ENCODE data around the gene GRAMD2A.

GRAMD2A gene

DNA sequence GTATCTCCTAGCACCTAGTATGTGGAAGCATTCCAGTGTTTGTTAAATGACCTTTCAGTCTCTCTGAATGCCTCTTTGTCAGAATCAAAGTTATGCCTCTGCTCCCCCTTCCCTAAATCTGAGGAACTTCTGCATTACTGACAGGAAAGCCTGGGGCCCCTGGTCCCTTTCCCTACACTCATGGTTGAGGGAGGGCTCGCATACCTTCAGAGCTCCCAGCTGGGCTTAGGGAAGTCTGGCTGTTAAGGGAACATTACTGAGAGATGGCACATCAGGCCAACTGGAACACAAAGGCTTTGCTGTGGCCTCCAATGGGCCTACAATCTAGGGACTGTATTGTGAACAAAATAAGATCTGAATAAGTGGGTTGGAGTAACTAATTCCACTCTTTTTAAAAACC lies 23.1 kb upstream of the GRAMD2A start:
- peaks cover 13% of the 10 kb centered on the region; the same call in 1 of the 2 replicates for H3F3A ChIP-seq (ENCODE audit: insufficient read depth)
- H3K9me3 ChIP-seq (ENCODE audit: insufficient read depth, low read length), result no peaks in the 10 kb centered on the region
- TF ChIP-seq, protein P1, sequence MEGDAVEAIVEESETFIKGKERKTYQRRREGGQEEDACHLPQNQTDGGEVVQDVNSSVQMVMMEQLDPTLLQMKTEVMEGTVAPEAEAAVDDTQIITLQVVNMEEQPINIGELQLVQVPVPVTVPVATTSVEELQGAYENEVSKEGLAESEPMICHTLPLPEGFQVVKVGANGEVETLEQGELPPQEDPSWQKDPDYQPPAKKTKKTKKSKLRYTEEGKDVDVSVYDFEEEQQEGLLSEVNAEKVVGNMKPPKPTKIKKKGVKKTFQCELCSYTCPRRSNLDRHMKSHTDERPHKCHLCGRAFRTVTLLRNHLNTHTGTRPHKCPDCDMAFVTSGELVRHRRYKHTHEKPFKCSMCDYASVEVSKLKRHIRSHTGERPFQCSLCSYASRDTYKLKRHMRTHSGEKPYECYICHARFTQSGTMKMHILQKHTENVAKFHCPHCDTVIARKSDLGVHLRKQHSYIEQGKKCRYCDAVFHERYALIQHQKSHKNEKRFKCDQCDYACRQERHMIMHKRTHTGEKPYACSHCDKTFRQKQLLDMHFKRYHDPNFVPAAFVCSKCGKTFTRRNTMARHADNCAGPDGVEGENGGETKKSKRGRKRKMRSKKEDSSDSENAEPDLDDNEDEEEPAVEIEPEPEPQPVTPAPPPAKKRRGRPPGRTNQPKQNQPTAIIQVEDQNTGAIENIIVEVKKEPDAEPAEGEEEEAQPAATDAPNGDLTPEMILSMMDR (IDR thresholded peaks at IDR 0.05; ENCODE audit: insufficient read depth, low read length, poor library complexity, severe bottlenecking), result no peak
- TF ChIP-seq EZH2phosphoT487 (conservative IDR thresholded peaks at IDR 0.05; ENCODE audit: low read length), result no peak
- peaks cover 45% of the 10 kb centered on the region for H3K36me3 ChIP-seq (ENCODE audit: low read length)
- H3K9me2 ChIP-seq (replicated peaks; ENCODE audit: insufficient read depth, low read length), result no peaks in the 10 kb centered on the region
- H4K20me1 ChIP-seq (ENCODE audit: low read depth, low read length), result peaks cover 72% of the 10 kb centered on the region
- peaks cover 89% of the 10 kb centered on the region for H3K79me2 ChIP-seq (ENCODE audit: insufficient read depth, low read length)
- H2AFZ ChIP-seq (ENCODE audit: low read depth, low read length, severe bottlenecking), result no peak overlapping the region
- H3K27me3 ChIP-seq (ENCODE audit: low read length), result no peaks in the 10 kb centered on the region
- no peak overlapping the region for H3K4me2 ChIP-seq (ENCODE audit: low read depth, low read length, poor library complexity, severe bottlenecking)
- no peak overlapping the region for H3K27ac ChIP-seq (ENCODE audit: low read depth, low read length)
- no peak overlapping the region for H3K4me3 ChIP-seq (ENCODE audit: insufficient read depth, low read length, poor library complexity, severe bottlenecking)
- H3K9ac ChIP-seq (ENCODE audit: low read length), result no peak overlapping the region

GRCh38 chr15:72217216-72217615 lies 19.6 kb upstream of the GRAMD2A start:
- no peak overlapping the region for H3K27ac ChIP-seq (ENCODE audit: low read depth, low read length)
- H4K20me1 ChIP-seq (ENCODE audit: low read depth, low read length), result peaks cover 64% of the 10 kb centered on the region
- H3K79me2 ChIP-seq (ENCODE audit: insufficient read depth, low read length), result peaks cover 67% of the 10 kb centered on the region
- H3K9me3 ChIP-seq (ENCODE audit: insufficient read depth, low read length), result no peaks in the 10 kb centered on the region
- no peak overlapping the region for H3K4me3 ChIP-seq (ENCODE audit: insufficient read depth, low read length, poor library complexity, severe bottlenecking)
- H3F3A ChIP-seq (ENCODE audit: insufficient read depth), result peaks cover 23% of the 10 kb centered on the region
- no peaks in the 10 kb centered on the region for H3K27me3 ChIP-seq (ENCODE audit: low read length)
- no peaks in the 10 kb centered on the region for H3K9me2 ChIP-seq (replicated peaks; ENCODE audit: insufficient read depth, low read length)
- H3K36me3 ChIP-seq (ENCODE audit: low read length), result peaks cover 60% of the 10 kb centered on the region
- H3K9ac ChIP-seq (ENCODE audit: low read length), result no peak overlapping the region
- no peak overlapping the region for H2AFZ ChIP-seq (ENCODE audit: low read depth, low read length, severe bottlenecking)
- no peak overlapping the region for H3K4me2 ChIP-seq (ENCODE audit: low read depth, low read length, poor library complexity, severe bottlenecking)
- TF ChIP-seq EZH2phosphoT487 (conservative IDR thresholded peaks at IDR 0.05; ENCODE audit: low read length), result no peak
- TF ChIP-seq, protein P1 (IDR thresholded peaks at IDR 0.05; ENCODE audit: insufficient read depth, low read length, poor library complexity, severe bottlenecking), result no peak

DNA sequence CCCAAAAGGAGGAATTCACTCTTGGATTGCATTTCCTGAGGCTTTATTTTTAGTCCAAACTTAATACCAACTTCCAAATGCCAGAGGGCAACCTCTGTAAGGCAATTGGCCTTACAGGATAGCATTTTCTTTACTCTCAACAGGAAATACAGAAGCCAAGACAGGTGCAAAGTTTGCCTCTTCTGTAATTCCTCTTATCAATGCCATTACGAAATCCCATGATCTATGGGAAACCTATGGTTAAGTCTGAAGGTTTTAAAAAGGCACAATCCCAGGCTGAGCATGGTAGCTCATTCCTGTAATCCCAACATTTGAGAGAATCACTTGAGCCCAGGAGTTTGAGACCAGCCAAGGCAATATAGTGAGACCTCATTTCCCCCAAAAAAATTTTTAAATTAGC lies 18.5 kb upstream of the GRAMD2A start:
- peaks cover 65% of the 10 kb centered on the region for H3K79me2 ChIP-seq (ENCODE audit: insufficient read depth, low read length)
- no peak overlapping the region for H3K4me3 ChIP-seq (ENCODE audit: insufficient read depth, low read length, poor library complexity, severe bottlenecking)
- H3K9me2 ChIP-seq (replicated peaks; ENCODE audit: insufficient read depth, low read length), result no peaks in the 10 kb centered on the region
- H3K27me3 ChIP-seq (ENCODE audit: low read length), result no peaks in the 10 kb centered on the region
- H2AFZ ChIP-seq (ENCODE audit: low read depth, low read length, severe bottlenecking), result no peak overlapping the region
- H3K9ac ChIP-seq (ENCODE audit: low read length), result no peak overlapping the region
- H3K36me3 ChIP-seq (ENCODE audit: low read length), result peaks cover 63% of the 10 kb centered on the region
- no peak overlapping the region for H3K4me2 ChIP-seq (ENCODE audit: low read depth, low read length, poor library complexity, severe bottlenecking)
- H3F3A ChIP-seq (ENCODE audit: insufficient read depth), result peaks cover 23% of the 10 kb centered on the region
- peaks cover 57% of the 10 kb centered on the region for H4K20me1 ChIP-seq (ENCODE audit: low read depth, low read length)
- H3K9me3 ChIP-seq (ENCODE audit: insufficient read depth, low read length), result no peaks in the 10 kb centered on the region
- TF ChIP-seq EZH2phosphoT487 (conservative IDR thresholded peaks at IDR 0.05; ENCODE audit: low read length), result no peak
- TF ChIP-seq, protein P1 (IDR thresholded peaks at IDR 0.05; ENCODE audit: insufficient read depth, low read length, poor library complexity, severe bottlenecking), result no peak
- no peak overlapping the region for H3K27ac ChIP-seq (ENCODE audit: low read depth, low read length)

All from SU-DHL-6 (cell line).